Esophagus muscularis mucosa (tissue), 4 donors: ENCODE measurements around the gene WDR75.

ENCODE experiments used
- CTCF ChIP-seq, 3 experiments: fragments of 200-600 bp in 2 of 3; fragments of 450-650 bp in 1 of 3; sonication (generic) in 2 of 3; IDR thresholded peaks; one replicate each; pipeline ENCODE4 v1.5.1; 2017 to 2019; ENCODE audit warnings: antibody characterized with exemption in 3 of 3, mild to moderate bottlenecking in 2 of 3, moderate library complexity in 1 of 3
- EP300 ChIP-seq: sonication (generic); formaldehyde crosslinking; IDR thresholded peaks from one replicate; pipeline ENCODE4 v1.6.1; 2017; ENCODE audit warnings: antibody characterized with exemption
- POLR2A ChIP-seq: fragments of 450-650 bp; IDR thresholded peaks from one replicate; pipeline ENCODE4 v1.6.1; 2017; ENCODE audit warnings: antibody characterized with exemption, moderate library complexity, mild to moderate bottlenecking, low read depth
- POLR2AphosphoS5 ChIP-seq, 2 donors: sonication (generic); formaldehyde crosslinking; IDR thresholded peaks; one replicate each; pipeline ENCODE4 v1.6.1; 2017; ENCODE audit warnings: antibody characterized with exemption in 2 of 2

- no peak for TF ChIP-seq CTCF (IDR thresholded peaks at IDR 0.05)
- no peak for TF ChIP-seq EP300
- TF ChIP-seq POLR2A: no peak
- no peak for TF ChIP-seq POLR2AphosphoS5 (IDR thresholded peaks at IDR 0.05)
These were observed 31.6 kb upstream of the WDR75 start for GRCh38 chr2:189409647-189410046.
